Hematopoietic multipotent progenitor cell treated with erythropoietin and hydrocortisone succinate and interleukin-3 and kit ligand, for 4 days (in vitro differentiated cells): ENCODE data around the gene FGFBP1.
A peak's percentile ranks its signal among the peaks of the same experiment; 100 is the strongest.

Experiments
- DNase-seq: peaks from one replicate; pipeline ENCODE4 v3.0.0-alpha.2; 2015

The FGFBP1 gene

GRCh38 chr4:15938640-15939039, at the start of gene FGFBP1:
FGFBP1 (minus strand) TSS chr4:15938740; CDS start chr4:15936632, 2,108 bp downstream.
- no peak for DNase-seq

- DNase-seq: peak; percentile 52
Observed at GRCh38 chr4:15988222-15988621, 49.7 kb upstream of the FGFBP1 start.

GRCh38 chr4:15986907-15987306, 48.4 kb upstream of the FGFBP1 start:
- DNase-seq: no peak

DNA sequence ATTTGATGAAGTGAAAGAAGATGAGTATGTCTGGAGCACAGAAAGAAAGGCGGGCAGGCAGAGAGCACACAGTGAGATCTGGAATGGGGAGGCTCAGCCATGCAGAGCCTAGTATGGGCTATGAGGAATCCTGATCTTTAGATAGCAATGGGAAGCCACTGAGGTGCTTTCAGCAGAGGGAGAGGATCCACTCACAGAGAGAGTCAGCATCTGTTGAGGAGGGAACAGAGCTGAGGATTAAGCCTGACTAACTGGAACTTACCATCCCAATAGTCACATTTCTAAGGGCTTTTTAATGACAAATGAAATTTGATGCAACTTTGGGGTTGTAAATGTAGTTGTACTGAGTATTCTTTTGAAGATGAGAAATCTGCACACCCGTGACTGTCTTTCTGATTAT, 45.1 kb upstream of the FGFBP1 start:
- DNase-seq: no peak

DNA sequence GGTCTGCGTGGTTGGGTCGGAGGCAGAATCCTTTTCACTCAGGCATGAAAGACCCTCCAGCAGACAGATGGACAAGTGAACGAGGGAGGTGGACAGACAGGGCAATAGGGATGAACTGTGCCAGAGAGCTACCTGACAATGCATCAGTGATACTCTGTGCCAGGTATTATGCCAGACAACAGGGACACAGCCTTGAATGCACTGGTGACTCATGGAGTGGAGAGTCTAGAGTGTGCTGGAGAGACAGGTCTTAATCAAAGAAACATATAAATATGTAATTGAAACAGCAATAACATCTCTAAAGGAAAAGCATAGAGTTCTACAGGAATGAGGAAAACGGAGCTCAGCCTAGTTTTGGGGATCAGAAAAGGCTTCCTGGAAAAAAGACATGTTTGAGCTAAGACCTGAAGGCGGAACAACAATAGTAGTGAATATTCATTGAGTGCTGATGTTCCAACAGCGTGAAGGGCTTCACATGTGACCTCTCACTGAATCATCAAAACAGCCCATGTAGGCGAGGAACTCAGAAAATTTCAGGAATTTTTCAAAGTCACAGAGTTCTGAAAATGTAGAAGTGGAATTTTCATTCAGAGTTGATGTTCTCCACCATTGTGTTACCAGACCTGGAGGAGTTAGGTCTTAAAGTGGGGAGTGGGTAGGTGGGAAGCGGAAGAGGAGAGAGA, 44.4 kb upstream of the FGFBP1 start:
- no peak for DNase-seq

GRCh38 chr4:15976456-15977447, 38.2 kb upstream of the FGFBP1 start:
- DNase-seq: no peak

DNA sequence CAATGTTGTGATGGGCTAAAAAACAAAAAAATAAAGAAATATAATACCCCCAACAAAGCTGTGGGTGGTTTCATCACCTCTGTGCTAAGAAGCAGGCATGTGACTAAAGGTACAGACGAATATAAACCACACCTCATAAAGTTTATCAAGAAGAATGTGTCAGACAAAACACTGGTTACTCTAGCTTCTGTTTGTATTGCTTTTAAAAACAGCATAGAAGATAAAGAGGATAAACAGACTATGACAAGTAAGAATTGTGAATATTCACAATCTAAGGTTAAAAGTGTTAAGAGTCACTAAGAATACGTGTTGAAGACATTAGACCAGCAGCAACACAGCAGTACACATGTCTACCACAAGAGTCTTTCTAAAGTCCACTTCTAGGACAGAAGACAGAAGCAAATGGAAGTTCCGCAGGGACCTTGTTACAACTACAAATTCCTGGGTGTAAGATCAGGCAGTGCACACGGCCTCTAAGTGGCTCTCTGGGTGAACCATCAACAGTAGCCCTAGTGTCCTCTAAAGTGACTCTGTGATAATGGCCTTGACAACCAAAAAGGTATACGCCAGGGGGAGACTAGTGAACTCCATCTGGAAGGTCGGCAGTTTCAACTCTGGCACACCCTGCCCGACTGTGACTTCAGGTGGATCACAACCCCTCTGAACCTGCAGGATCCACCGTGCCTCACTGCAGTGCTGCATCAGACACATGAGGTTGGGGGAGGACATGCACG, 32.7 kb upstream of the FGFBP1 start:
- no peak for DNase-seq

GRCh38 chr4:15968551-15969300, 30.2 kb upstream of the FGFBP1 start:
- no peak for DNase-seq

DNA sequence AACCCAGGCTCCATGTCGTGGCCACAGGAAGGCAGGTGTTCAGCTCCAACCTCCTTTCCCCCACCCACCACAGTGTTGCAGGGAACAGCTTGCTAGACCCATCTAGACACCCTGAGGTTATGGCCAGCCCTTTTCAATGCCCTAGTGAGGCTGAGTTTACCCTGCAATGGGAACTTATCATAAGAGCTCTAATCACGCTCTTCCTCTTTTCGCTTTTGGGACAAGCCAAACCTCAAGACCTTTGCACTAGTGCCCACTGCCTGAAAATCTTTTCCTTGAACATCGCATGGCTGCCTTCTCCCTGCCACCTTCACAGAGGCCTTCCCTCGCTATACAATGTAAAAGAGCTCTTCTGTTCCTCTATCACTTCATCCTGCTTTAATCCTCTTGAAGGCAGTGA, 26.8 kb upstream of the FGFBP1 start:
- peak; percentile 25 for DNase-seq

DNA sequence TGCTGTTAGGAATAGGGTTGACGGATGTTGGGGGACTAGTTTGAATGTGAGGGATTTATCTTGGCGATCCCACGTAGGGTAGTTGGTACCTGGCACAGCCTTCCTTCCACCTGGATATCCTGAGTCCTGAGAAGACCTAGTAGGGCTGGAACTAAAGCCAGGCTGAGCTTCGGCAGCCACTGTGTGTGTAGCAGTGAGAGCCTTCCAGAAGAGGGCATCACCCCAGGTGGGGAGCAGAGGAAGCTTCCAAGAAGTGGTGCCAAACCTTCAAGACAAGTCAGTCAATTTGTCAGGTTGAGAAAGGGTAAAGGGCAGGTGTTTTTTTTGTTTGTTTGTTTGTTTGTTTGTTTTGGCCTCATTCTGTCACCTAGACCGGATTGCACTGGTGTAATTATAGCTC, 25.6 kb upstream of the FGFBP1 start:
- DNase-seq: peak; percentile 28

DNA sequence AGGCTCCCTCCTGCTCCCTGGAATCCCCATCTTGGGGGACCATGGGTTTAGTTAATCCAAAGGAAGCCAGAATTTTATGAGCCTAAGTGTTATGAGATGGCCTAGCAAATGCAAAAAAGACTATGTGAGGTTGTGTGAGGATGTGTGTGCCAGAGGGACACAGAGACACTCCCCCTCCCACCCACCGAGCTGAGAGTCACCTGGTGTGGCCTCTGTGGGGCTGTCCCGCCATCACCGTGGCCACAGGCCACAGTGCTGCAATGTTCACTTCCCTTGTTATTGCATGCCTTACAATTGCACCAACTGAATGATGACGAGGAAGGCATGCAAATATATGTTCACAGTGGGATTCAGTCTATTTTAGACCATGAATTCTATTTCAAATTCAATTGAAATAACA, 25.0 kb upstream of the FGFBP1 start:
- DNase-seq: peak; percentile 50

- peak; percentile 88 for DNase-seq
Observed at GRCh38 chr4:15963001-15963451, 24.5 kb upstream of the FGFBP1 start, which contains the start of gene FGFBP2. FGFBP2 (minus strand) TSS chr4:15963175; CDS start chr4:15963129, 46 bp downstream.

- peak; percentile 25 for DNase-seq
Observed at GRCh38 chr4:15961781-15962510, 23.4 kb upstream of the FGFBP1 start.

- no peak for DNase-seq
Observed at GRCh38 chr4:15958562-15958961, 20.0 kb upstream of the FGFBP1 start.

DNA sequence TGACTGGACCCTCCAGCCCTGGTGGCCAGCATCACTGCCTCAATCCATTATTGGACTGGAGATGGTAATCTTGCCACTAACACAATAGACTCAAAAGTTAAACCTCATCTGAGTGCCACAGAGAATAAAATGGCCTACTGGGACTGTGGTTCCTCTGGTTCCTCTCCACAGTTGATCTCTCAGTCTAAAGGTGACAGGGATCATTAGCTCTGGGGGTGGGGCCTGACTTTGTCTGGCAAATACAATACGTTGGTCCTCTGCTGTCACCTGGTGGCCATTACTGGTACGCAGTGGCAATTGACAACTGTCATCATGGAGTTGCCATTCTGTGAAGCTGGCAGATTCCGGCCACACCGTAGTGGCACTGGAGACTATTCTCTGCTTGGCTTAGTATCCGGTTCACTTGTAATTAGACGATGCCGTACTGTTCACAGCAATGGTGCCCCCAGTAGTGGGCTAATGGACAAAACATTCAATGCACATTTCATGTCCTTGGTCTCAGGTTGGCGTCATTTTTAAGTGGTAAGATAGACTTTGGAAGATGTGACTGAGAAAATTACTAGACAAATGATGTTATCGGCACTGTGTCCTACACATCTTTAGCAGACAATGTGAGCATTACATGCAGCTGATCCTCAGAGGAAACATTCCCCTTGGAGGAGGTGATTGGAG, 17.8 kb upstream of the FGFBP1 start:
- DNase-seq: peak; percentile 90

GRCh38 chr4:15955670-15956069, 17.1 kb upstream of the FGFBP1 start:
- peak; percentile 19 for DNase-seq

- DNase-seq: no peak
Observed at GRCh38 chr4:15953625-15954024, 15.1 kb upstream of the FGFBP1 start.

GRCh38 chr4:15951781-15952180, 13.2 kb upstream of the FGFBP1 start:
- DNase-seq: no peak

- no peak for DNase-seq
Observed at GRCh38 chr4:15948826-15949225, 10.3 kb upstream of the FGFBP1 start.

GRCh38 chr4:15947684-15948083, 9.1 kb upstream of the FGFBP1 start:
- no peak for DNase-seq

DNA sequence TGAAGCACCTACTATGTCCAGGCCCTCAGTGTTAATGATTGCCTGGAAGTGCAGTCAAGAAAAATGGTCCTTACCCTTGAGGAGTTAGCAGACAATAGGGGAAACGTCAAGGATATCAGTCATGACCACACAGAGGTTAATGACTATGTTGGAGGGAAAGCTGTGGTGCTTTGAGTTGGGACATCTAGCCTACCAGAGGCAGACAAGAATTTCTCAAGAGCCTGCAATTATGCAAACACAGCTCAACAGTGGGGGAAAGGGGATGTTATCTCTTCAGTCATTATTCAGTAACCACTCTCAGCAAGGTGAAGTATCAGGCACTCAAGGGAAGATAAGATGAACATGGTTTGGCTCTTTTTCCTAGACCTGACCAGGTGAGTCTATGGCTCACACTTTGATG, 7.0 kb upstream of the FGFBP1 start:
- peak; percentile 78 for DNase-seq
